ENCODE measurements around the gene TCEANC2.

The TCEANC2 gene

GRCh38 chr1:54114001-54114400 lies 60.6 kb downstream of the TCEANC2 start:
- Histone ChIP-seq H3K36me3 (no peaks in the 10 kb centered on the region), H3K4me1 (ENCODE audit: control insufficient read depth in 1 of 2, insufficient read depth in 1 of 2, low read depth in 1 of 2, low read length in 1 of 2) (no peaks in the 10 kb centered on the region)

GRCh38 chr1:54114955-54115354 lies 61.5 kb downstream of the TCEANC2 start:
- Histone ChIP-seq H3K27me3 (no peaks in the 10 kb centered on the region), H3K4me3 (ENCODE audit: low read depth in 1 of 2, low read length in 1 of 2) (no peak overlapping the region), H3K9me3 (no peaks in the 10 kb centered on the region), H3K4me1 (ENCODE audit: control insufficient read depth in 1 of 2, insufficient read depth in 1 of 2, low read depth in 1 of 2, low read length in 1 of 2) (no peaks in the 10 kb centered on the region), H3K36me3 (no peaks in the 10 kb centered on the region), H3K27ac (no peak overlapping the region)
- TF ChIP-seq CTCF (IDR thresholded peaks at IDR 0.05): no peak

More at GRCh38 chr1:54114001-54114400, 60.6 kb downstream of the TCEANC2 start:
- H3K4me3 ChIP-seq (ENCODE audit: low read depth in 1 of 2, low read length in 1 of 2): no peak overlapping the region
- H3K9me3 ChIP-seq: no peaks in the 10 kb centered on the region
- H3K27me3 ChIP-seq: no peaks in the 10 kb centered on the region
- no peak for TF ChIP-seq CTCF (IDR thresholded peaks at IDR 0.05)
- H3K27ac ChIP-seq: no peak overlapping the region

- H3K4me3 ChIP-seq (ENCODE audit: low read depth in 1 of 2, low read length in 1 of 2): no peak overlapping the region
- no peak for TF ChIP-seq CTCF (IDR thresholded peaks at IDR 0.05)
- H3K36me3 ChIP-seq: no peaks in the 10 kb centered on the region
- no peak overlapping the region for H3K27ac ChIP-seq
- H3K4me1 ChIP-seq (ENCODE audit: control insufficient read depth in 1 of 2, insufficient read depth in 1 of 2, low read depth in 1 of 2, low read length in 1 of 2): no peaks in the 10 kb centered on the region
- H3K9me3 ChIP-seq: no peaks in the 10 kb centered on the region
- peaks cover 3% of the 10 kb centered on the region for H3K27me3 ChIP-seq
Observed at GRCh38 chr1:54115520-54115919, 62.1 kb downstream of the TCEANC2 start.

- no peak for TF ChIP-seq CTCF (IDR thresholded peaks at IDR 0.05)
- Histone ChIP-seq H3K27me3 (peaks cover 28% of the 10 kb centered on the region), H3K36me3 (no peaks in the 10 kb centered on the region), H3K27ac (no peak overlapping the region), H3K4me1 (ENCODE audit: control insufficient read depth in 1 of 2, insufficient read depth in 1 of 2, low read depth in 1 of 2, low read length in 1 of 2) (no peaks in the 10 kb centered on the region), H3K4me3 (ENCODE audit: low read depth in 1 of 2, low read length in 1 of 2) (no peak overlapping the region), H3K9me3 (no peaks in the 10 kb centered on the region)
Observed at GRCh38 chr1:54117815-54118563, 64.6 kb downstream of the TCEANC2 start.

GRCh38 chr1:54118704-54119103 lies 65.3 kb downstream of the TCEANC2 start:
- Histone ChIP-seq H3K36me3 (no peaks in the 10 kb centered on the region), H3K27ac (no peak overlapping the region), H3K27me3 (peaks cover 29% of the 10 kb centered on the region), H3K4me1 (ENCODE audit: control insufficient read depth in 1 of 2, insufficient read depth in 1 of 2, low read depth in 1 of 2, low read length in 1 of 2) (no peaks in the 10 kb centered on the region), H3K4me3 (ENCODE audit: low read depth in 1 of 2, low read length in 1 of 2) (no peak overlapping the region), H3K9me3 (no peaks in the 10 kb centered on the region)
- TF ChIP-seq CTCF (IDR thresholded peaks at IDR 0.05): no peak
